Motor neuron (in vitro differentiated cells): Measurements from ENCODE around the gene BMP2. TPM values are rescaled to one million over a fixed set of nuclear protein-coding genes. Genes with fewer than 3 reads are reported as not detected.
A peak's percentile ranks its signal among the peaks of the same experiment; 100 is the strongest.

Source experiments
- ATAC-seq, 8 experiments: fragments of 200-7000 bp; cut with Tn5 transposase; replicated peaks in 6 of 8; 2 replicates each; pipeline ENCODE4 v1.8.0; 2021; ENCODE audit warnings: mild to moderate bottlenecking in 8 of 8, moderate library complexity in 8 of 8
- H3K27ac ChIP-seq, 2 donors: fragments of 250-450 bp; sonication (Bioruptor Pico); 2 replicates each; pipeline ENCODE4 v1.9.0; 2021; ENCODE audit warnings: antibody characterized with exemption in 2 of 2, mild to moderate bottlenecking in 2 of 2, moderate library complexity in 1 of 2
- H3K4me1 ChIP-seq, 2 donors: fragments of 250-450 bp; sonication (Bioruptor Pico); replicated peaks in 1 of 2; 2 replicates each; pipeline ENCODE4 v1.6.1; 2021; ENCODE audit warnings: antibody characterized with exemption in 2 of 2, mild to moderate bottlenecking in 2 of 2, moderate library complexity in 1 of 2
- H3K4me3 ChIP-seq, 5 donors: fragments of 250-450 bp; sonication (Bioruptor Pico); 2 replicates each; pipeline ENCODE4 v1.9.0; 2021; ENCODE audit warnings: antibody characterized with exemption in 5 of 5, mild to moderate bottlenecking in 5 of 5, moderate library complexity in 4 of 5
- WGBS, 10 experiments: fragments of 450-650 bp; shearing (Covaris generic); methylation state at CpG; one replicate each; pipeline ENCODE4 v1.0.0; 2022; 5-methylcytosine and 5-hydroxymethylcytosine counted together
- in situ Hi-C, 9 experiments: fragments of 400-800 bp; cut with MboI; loops; one replicate each; pipeline ENCODE4 v1.15.0; 2021; ENCODE audit warnings: low sequenced_read_pairs in 9 of 9, low pct_unique_long_range_greater_than_20kb in 2 of 9; ENCODE audit not compliant: unreplicated experiment in 9 of 9
- total RNA-seq, 8 experiments: library from RNA; unstranded; fragments of 300-600 nt; gene quantifications; 2 replicates each; pipeline versions ENCODE4 v1.2.3 to v1.2.4, GENCODE V29; 2022

Gene BMP2
- total RNA-seq, 8 experiments from 2014 or later = 0.96 to 25.2 (median 3.1) TPM

- no peak overlapping the region for H3K27ac ChIP-seq
- no peaks in the 10 kb centered on the region for H3K4me1 ChIP-seq
- in situ Hi-C loops = no loop called here
- no peak overlapping the region for H3K4me3 ChIP-seq
- ATAC-seq = no peak
- 29 to 88% (median 74%) methylated on average over 1 to 5 of the region's 5 CpGs for WGBS, 10 experiments
Measured at GRCh38 chr20:6824401-6824800, 56.9 kb downstream of the BMP2 start.

GRCh38 chr20:6827472-6827871 lies 60.0 kb downstream of the BMP2 start:
- in situ Hi-C loops = loop anchor here in 1 of 9 experiments (25.0 kb wide), 1 partner anchor 260 kb away; no protein-coding TSS in a partner anchor
- WGBS, 10 experiments = 15 to 100% (median 79%) methylated on average over 1 to 4 of the region's 4 CpGs; no CpG with 5 or more reads in 1 of the 10 experiments
- no peak overlapping the region for H3K4me3 ChIP-seq

GRCh38 chr20:6828794-6829423 lies 61.4 kb downstream of the BMP2 start:
- Histone ChIP-seq H3K4me1 (no peaks in the 10 kb centered on the region), H3K27ac (no peak overlapping the region), H3K4me3 (no peak overlapping the region)
- in situ Hi-C loops = loop anchor here in 1 of 9 experiments (25.0 kb wide), 1 partner anchor 258 kb away; no protein-coding TSS in a partner anchor
- peak in 7 of 8 experiments; percentile 39 to 99 (median 73) for ATAC-seq
- 0 to 11% (median 5%) methylated on average over 1 of the region's 1 CpG; no CpG with 5 or more reads in 6 of the 10 experiments for WGBS, 10 experiments

More at GRCh38 chr20:6827472-6827871, 60.0 kb downstream of the BMP2 start:
- no peak overlapping the region for H3K27ac ChIP-seq
- ATAC-seq = no peak
- H3K4me1 ChIP-seq = no peaks in the 10 kb centered on the region

GRCh38 chr20:6829510-6830116 lies 62.1 kb downstream of the BMP2 start:
- in situ Hi-C loops = loop anchor here in 1 of 9 experiments (25.0 kb wide), 1 partner anchor 258 kb away; no protein-coding TSS in a partner anchor

More at GRCh38 chr20:6829510-6830116, 62.1 kb downstream of the BMP2 start:
- Histone ChIP-seq H3K27ac (no peak overlapping the region), H3K4me1 (no peaks in the 10 kb centered on the region), H3K4me3 (no peak overlapping the region)
- peak in 1 of 8 experiments; percentile 32 for ATAC-seq
- 29 to 100% (median 100%) methylated on average over 1 of the region's 1 CpG; no CpG with 5 or more reads in 3 of the 10 experiments for WGBS, 10 experiments
